AG04449 (cell line): ENCODE data around the gene DOCK10.

Experiments used
- CTCF ChIA-PET: fragments of 350-600 bp; formaldehyde crosslinking; extraction: SDS; loops from one replicate; lab custom pipeline; 2021; ENCODE audit warnings: antibody characterized with exemption; lab: Yijun Ruan, JAX
- POLR2A ChIA-PET: fragments of 400-600, 350-600 bp; formaldehyde crosslinking; extraction: SDS; loops from one replicate; lab custom pipeline; 2020; ENCODE audit warnings: antibody characterized with exemption, inconsistent platforms; lab: Yijun Ruan, JAX
- DNase-seq: peaks from one replicate; pipeline ENCODE4 v3.0.0-alpha.2; 2010; ENCODE audit warnings: low read depth, low spot score
- H3K4me3 ChIP-seq: 2 replicates; pipeline ENCODE4 v1.5.1; 2011; ENCODE audit warnings: low read depth, mild to moderate bottlenecking, control low read depth, low read length
- CTCF ChIP-seq: IDR thresholded peaks from one replicate; pipeline ENCODE4 v1.5.1; 2011; ENCODE audit warnings: mild to moderate bottlenecking, moderate library complexity, low read length, control low read depth, inconsistent platforms; ENCODE audit not compliant: insufficient read depth; ENCODE audit errors: missing control alignments

The DOCK10 gene

GRCh38 chr2:224930124-224930523 lies 112.1 kb downstream of the DOCK10 start:
- no peak for TF ChIP-seq CTCF
- POLR2A ChIA-PET: no interaction called here
- CTCF ChIA-PET: no interaction called here
- H3K4me3 ChIP-seq: no peak overlapping the region
- DNase-seq: no peak

GRCh38 chr2:224929512-224929911 lies 112.8 kb downstream of the DOCK10 start:
- TF ChIP-seq CTCF: no peak
- no peak for DNase-seq
- H3K4me3 ChIP-seq: no peak overlapping the region
- ChIA-PET POLR2A (no interaction called here), CTCF (interaction anchor here (1.4 kb wide), 1 partner anchor 9 kb away, joined by 5 read pairs; no protein-coding TSS in a partner anchor)

GRCh38 chr2:224927646-224928173 lies 114.6 kb downstream of the DOCK10 start:
- POLR2A ChIA-PET: interaction anchor here (0.8 kb wide), 1 partner anchor 96 kb away, joined by 3 read pairs; no protein-coding TSS in a partner anchor
- CTCF ChIA-PET: interaction anchor here (1.0 to 1.5 kb wide), 2 partner anchors 13 to 733 kb away, joined by 4 read pairs; no protein-coding TSS in a partner anchor
- no peak for TF ChIP-seq CTCF
- peak; percentile 79 for DNase-seq
- H3K4me3 ChIP-seq: no peak overlapping the region

GRCh38 chr2:224927011-224927410 lies 115.3 kb downstream of the DOCK10 start:
- H3K4me3 ChIP-seq: no peak overlapping the region
- ChIA-PET CTCF (interaction anchor here (1.5 kb wide), 1 partner anchor 10 kb away, joined by 4 read pairs; no protein-coding TSS in a partner anchor), POLR2A (interaction anchor here (0.8 kb wide), 1 partner anchor 95 kb away, joined by 3 read pairs; no protein-coding TSS in a partner anchor)
- DNase-seq: no peak
- no peak for TF ChIP-seq CTCF

- CTCF ChIA-PET: interaction anchor here (0.9 to 1.5 kb wide), 2 partner anchors 11 to 15 kb away, joined by 3 to 4 read pairs; no protein-coding TSS in a partner anchor
These were observed 116.5 kb downstream of the DOCK10 start for GRCh38 chr2:224925810-224926100.

More at GRCh38 chr2:224925810-224926100, 116.5 kb downstream of the DOCK10 start:
- POLR2A ChIA-PET: no interaction called here
- H3K4me3 ChIP-seq: no peak overlapping the region
- no peak for DNase-seq
- no peak for TF ChIP-seq CTCF
